ENCODE measurements around the gene RC3H1.
"Not testable (repeated sequence)": the region's sequence is repeated elsewhere in the genome, so short reads cannot be mapped to it uniquely, and the experiment has no call there.

RC3H1 gene

DNA sequence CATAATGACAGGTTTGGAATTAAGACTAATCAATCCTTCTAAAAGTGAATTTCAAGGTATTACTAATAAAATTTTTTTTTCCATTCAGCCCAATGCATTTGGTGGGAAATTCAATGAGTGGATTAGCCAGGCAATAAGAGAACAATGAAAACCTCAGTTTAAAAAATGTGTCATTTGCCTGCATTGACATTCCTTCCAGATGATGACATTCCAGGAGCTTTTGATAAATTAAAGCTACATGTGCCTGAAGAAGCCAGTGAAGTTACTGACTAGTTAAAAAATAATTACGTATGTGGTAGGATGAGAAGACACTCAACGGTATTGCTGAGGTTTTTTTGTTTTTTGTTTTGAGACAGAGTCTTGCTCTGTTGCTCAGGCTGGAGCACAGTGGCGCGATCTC lies 37.9 kb upstream of the RC3H1 start:
- TF ChIP-seq, protein P1, sequence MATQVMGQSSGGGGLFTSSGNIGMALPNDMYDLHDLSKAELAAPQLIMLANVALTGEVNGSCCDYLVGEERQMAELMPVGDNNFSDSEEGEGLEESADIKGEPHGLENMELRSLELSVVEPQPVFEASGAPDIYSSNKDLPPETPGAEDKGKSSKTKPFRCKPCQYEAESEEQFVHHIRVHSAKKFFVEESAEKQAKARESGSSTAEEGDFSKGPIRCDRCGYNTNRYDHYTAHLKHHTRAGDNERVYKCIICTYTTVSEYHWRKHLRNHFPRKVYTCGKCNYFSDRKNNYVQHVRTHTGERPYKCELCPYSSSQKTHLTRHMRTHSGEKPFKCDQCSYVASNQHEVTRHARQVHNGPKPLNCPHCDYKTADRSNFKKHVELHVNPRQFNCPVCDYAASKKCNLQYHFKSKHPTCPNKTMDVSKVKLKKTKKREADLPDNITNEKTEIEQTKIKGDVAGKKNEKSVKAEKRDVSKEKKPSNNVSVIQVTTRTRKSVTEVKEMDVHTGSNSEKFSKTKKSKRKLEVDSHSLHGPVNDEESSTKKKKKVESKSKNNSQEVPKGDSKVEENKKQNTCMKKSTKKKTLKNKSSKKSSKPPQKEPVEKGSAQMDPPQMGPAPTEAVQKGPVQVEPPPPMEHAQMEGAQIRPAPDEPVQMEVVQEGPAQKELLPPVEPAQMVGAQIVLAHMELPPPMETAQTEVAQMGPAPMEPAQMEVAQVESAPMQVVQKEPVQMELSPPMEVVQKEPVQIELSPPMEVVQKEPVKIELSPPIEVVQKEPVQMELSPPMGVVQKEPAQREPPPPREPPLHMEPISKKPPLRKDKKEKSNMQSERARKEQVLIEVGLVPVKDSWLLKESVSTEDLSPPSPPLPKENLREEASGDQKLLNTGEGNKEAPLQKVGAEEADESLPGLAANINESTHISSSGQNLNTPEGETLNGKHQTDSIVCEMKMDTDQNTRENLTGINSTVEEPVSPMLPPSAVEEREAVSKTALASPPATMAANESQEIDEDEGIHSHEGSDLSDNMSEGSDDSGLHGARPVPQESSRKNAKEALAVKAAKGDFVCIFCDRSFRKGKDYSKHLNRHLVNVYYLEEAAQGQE (IDR thresholded peaks at IDR 0.05; ENCODE audit: insufficient replicate concordance, low read depth), result no peak
- TF ChIP-seq, protein P2, sequence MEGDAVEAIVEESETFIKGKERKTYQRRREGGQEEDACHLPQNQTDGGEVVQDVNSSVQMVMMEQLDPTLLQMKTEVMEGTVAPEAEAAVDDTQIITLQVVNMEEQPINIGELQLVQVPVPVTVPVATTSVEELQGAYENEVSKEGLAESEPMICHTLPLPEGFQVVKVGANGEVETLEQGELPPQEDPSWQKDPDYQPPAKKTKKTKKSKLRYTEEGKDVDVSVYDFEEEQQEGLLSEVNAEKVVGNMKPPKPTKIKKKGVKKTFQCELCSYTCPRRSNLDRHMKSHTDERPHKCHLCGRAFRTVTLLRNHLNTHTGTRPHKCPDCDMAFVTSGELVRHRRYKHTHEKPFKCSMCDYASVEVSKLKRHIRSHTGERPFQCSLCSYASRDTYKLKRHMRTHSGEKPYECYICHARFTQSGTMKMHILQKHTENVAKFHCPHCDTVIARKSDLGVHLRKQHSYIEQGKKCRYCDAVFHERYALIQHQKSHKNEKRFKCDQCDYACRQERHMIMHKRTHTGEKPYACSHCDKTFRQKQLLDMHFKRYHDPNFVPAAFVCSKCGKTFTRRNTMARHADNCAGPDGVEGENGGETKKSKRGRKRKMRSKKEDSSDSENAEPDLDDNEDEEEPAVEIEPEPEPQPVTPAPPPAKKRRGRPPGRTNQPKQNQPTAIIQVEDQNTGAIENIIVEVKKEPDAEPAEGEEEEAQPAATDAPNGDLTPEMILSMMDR (IDR thresholded peaks at IDR 0.05; ENCODE audit: insufficient read depth, low read length), result no peak
- TF ChIP-seq POLR2AphosphoS5 (IDR thresholded peaks at IDR 0.05; ENCODE audit: low read depth) (no peak), SPI1 (IDR thresholded peaks at IDR 0.05; ENCODE audit: borderline replicate concordance, low read depth) (no peak), GABPA (IDR thresholded peaks at IDR 0.05; ENCODE audit: low read depth) (no peak)
- Histone ChIP-seq H3K4me3 (replicated peaks; ENCODE audit: insufficient read depth, low read length) (no peak overlapping the region), H3K27ac (replicated peaks) (no peak overlapping the region), H3K27me3 (ENCODE audit: insufficient read depth, poor library complexity, severe bottlenecking) (no peaks in the 10 kb centered on the region)
- no peak for DNase-seq (ENCODE audit: low read depth in 1 of 2, low spot score in 1 of 2)

DNA sequence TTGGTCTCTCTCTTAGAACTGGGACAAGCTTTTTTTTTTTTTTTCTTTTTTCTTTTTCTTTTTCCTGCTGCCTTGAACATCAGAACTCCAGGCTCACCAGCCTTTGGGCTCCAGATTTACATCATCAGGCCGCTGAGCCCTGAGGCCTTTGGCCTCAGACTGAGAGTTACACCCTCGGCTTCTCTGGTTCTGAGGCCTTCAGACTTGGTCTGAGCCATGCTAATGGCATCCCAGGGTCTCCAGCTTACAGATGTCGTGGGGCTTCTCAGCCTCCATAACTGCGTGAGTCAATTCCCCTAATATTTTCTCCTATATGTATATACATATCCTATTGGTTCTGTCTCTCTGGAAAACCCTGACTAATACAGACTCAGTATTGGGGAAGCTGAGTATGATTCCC lies 36.5 kb upstream of the RC3H1 start:
- no peak for DNase-seq (ENCODE audit: low read depth in 1 of 2, low spot score in 1 of 2)
- H3K27ac ChIP-seq (replicated peaks), result no peak overlapping the region
- no peaks in the 10 kb centered on the region for H3K27me3 ChIP-seq (ENCODE audit: insufficient read depth, poor library complexity, severe bottlenecking)
- TF ChIP-seq GABPA (IDR thresholded peaks at IDR 0.05; ENCODE audit: low read depth) (no peak), POLR2AphosphoS5 (IDR thresholded peaks at IDR 0.05; ENCODE audit: low read depth) (no peak), SPI1 (IDR thresholded peaks at IDR 0.05; ENCODE audit: borderline replicate concordance, low read depth) (no peak)
- TF ChIP-seq, protein P1 (IDR thresholded peaks at IDR 0.05; ENCODE audit: insufficient replicate concordance, low read depth), result no peak
- TF ChIP-seq, protein P2 (IDR thresholded peaks at IDR 0.05; ENCODE audit: insufficient read depth, low read length), result no peak
- no peak overlapping the region for H3K4me3 ChIP-seq (replicated peaks; ENCODE audit: insufficient read depth, low read length)

DNA sequence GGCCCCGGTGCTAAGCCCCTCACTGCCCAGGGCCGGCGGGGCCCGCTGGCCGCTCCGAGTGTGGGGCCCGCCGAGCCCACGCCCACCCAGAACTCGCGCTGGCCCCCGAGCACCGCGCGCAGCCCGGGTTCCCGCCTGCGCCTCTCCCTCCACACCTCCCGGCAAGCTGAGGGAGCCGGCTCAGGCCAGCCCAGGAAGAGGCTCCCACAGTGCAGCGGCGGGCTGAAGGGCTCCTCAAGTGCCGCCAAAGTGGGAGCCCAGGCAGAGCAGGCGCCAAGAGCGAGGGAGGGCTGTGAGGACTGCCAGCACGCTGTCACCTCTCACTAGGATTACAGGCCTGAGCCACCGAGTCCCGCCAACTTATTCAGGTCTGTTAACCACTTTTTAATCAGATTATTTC lies 34.5 kb upstream of the RC3H1 start:
- H3K27me3 ChIP-seq (ENCODE audit: insufficient read depth, poor library complexity, severe bottlenecking); H3K4me3 ChIP-seq (replicated peaks; ENCODE audit: insufficient read depth, low read length); DNase-seq (ENCODE audit: low read depth in 1 of 2, low spot score in 1 of 2); H3K27ac ChIP-seq (replicated peaks): not testable (repeated sequence)

DNA sequence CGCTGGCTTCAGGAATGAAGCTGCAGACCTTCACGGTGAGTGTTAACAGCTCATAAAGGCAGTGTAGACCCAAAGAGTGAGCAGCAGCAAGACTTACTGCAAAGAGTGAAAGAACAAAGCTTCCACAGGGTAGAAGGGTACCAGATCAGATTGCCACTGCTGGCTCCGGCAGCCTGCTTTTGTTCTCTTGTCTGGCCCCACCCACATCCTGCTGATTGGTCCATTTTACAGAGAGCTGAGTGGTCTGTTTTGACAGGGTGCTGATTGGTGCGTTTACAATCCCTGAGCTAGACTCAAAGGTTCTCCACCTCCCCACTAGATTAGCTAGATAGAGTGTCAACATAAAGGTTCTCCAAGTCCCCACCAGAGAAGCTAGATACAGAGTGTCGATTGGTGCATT lies 33.6 kb upstream of the RC3H1 start:
- not testable (repeated sequence) for H3K4me3 ChIP-seq (replicated peaks; ENCODE audit: insufficient read depth, low read length); H3K27me3 ChIP-seq (ENCODE audit: insufficient read depth, poor library complexity, severe bottlenecking); H3K27ac ChIP-seq (replicated peaks); DNase-seq (ENCODE audit: low read depth in 1 of 2, low spot score in 1 of 2)

DNA sequence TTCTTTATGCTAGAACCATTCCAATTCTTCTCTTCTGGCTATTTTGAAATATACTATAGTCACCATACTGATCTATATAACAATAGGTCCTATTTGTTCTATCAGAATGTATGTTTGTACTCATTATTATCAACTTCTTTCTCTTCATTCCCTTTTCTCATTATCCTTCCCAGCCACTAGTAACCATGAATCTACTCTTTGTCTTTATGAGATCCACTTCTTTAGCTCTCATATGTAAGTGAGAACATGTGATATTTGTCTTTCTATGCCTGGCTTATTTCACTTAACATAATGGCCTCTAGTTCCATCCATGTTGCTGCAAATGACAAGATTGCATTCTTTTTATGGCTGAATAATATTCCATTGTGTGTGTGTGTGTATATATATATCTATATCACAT lies 31.7 kb upstream of the RC3H1 start:
- DNase-seq (ENCODE audit: low read depth in 1 of 2, low spot score in 1 of 2), result no peak
- H3K27me3 ChIP-seq (ENCODE audit: insufficient read depth, poor library complexity, severe bottlenecking), result no peaks in the 10 kb centered on the region
- no peak for TF ChIP-seq GABPA (IDR thresholded peaks at IDR 0.05; ENCODE audit: low read depth)
- TF ChIP-seq SPI1 (IDR thresholded peaks at IDR 0.05; ENCODE audit: borderline replicate concordance, low read depth), result no peak
- TF ChIP-seq POLR2AphosphoS5 (IDR thresholded peaks at IDR 0.05; ENCODE audit: low read depth), result no peak
- TF ChIP-seq, protein P2 (IDR thresholded peaks at IDR 0.05; ENCODE audit: insufficient read depth, low read length), result no peak
- TF ChIP-seq, protein P1 (IDR thresholded peaks at IDR 0.05; ENCODE audit: insufficient replicate concordance, low read depth), result no peak
- no peak overlapping the region for H3K4me3 ChIP-seq (replicated peaks; ENCODE audit: insufficient read depth, low read length)
- H3K27ac ChIP-seq (replicated peaks), result no peak overlapping the region
